GM12865 (cell line): ENCODE results near the gene CACNB4.

Source experiments
- DNase-seq: peaks from one replicate; pipeline ENCODE4 v3.0.0; 2010; ENCODE audit warnings: low read depth
- H3K4me3 ChIP-seq: 2 replicates; pipeline ENCODE4 v1.5.1; 2011; ENCODE audit warnings: mild to moderate bottlenecking, low read depth, low read length, control low read depth
- TF ChIP-seq, protein P1 (sequence below): IDR thresholded peaks from 2 replicates; pipeline ENCODE4 v1.5.1; 2011; ENCODE audit warnings: low read length, control low read depth, low read depth, inconsistent platforms; ENCODE audit not compliant: insufficient read depth; ENCODE audit errors: missing control alignments

CACNB4 gene

DNA sequence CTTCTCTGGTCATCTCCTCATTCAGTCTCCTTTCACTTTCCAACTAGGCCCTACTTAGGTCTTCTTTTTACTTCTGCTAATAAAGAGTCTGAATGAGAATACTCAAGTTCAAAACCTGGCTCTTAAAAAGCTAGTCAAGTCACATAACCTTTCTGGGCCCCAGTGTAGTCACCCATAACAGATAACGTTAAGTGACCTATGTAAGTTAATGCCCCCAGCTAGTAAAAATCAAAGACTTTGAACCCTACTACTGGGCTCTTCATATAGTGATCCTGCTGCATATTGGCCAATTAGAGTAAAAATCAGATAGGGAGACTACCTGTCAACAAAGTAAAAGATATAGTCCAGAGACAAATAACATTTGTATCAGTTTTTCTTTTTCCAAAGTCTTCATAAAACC lies 288.4 kb downstream of the CACNB4 start:
- no peak overlapping the region for H3K4me3 ChIP-seq
- TF ChIP-seq, protein P1, sequence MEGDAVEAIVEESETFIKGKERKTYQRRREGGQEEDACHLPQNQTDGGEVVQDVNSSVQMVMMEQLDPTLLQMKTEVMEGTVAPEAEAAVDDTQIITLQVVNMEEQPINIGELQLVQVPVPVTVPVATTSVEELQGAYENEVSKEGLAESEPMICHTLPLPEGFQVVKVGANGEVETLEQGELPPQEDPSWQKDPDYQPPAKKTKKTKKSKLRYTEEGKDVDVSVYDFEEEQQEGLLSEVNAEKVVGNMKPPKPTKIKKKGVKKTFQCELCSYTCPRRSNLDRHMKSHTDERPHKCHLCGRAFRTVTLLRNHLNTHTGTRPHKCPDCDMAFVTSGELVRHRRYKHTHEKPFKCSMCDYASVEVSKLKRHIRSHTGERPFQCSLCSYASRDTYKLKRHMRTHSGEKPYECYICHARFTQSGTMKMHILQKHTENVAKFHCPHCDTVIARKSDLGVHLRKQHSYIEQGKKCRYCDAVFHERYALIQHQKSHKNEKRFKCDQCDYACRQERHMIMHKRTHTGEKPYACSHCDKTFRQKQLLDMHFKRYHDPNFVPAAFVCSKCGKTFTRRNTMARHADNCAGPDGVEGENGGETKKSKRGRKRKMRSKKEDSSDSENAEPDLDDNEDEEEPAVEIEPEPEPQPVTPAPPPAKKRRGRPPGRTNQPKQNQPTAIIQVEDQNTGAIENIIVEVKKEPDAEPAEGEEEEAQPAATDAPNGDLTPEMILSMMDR = no peak
- no peak for DNase-seq

DNA sequence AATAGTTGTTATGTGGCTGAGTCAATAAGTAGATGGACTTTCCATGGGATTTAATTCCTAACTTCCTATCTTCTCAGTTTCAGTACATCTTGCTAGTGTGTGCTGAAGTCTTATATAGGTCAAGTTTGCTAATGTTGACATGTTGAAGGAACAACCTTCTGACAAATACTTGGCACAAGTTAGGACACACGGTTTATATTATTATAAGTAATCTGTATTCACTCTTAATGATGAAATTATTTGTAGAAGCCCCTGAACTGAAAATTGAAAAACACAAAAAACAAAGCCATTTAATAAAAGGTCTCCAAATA lies 289.8 kb downstream of the CACNB4 start:
- TF ChIP-seq, protein P1 = no peak
- no peak for DNase-seq
- no peak overlapping the region for H3K4me3 ChIP-seq

DNA sequence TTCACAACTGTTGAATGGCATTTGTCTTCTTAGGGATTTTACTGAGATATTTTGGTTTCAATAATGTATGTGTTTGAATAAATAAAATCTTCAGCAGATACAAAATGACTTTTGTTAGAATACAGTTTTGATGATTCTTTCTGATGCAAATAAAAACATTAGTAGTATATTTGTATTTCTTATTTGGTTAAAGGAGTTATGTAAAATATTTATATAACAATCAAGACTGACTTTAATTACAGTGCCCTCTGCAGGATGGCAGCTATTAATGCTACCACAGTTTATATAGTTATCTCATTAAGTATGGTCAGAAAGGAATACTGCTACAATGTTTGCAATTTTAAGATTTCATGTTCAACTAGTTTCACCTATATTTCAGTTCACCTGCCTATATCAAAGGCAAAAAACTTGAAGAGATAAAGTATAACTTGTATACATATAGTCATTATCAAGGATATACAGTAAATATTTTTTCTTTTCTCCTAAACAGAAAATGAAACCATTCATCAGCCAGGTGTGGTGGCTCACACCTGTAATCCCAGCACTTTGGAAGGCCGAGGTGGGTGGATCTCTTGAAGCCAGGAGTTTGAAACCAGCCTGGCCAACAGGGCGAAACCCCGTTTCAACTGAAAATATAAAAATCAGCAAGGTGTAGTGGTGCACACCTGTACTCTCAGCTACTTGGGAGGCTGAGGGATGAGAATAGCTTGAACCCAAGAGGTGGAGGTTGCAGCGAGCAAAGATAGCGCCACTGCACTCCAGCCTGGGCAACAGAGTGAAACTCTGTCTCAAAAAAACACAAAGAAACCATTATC lies 290.4 kb downstream of the CACNB4 start:
- H3K4me3 ChIP-seq = no peak overlapping the region
- TF ChIP-seq, protein P1 = peak; percentile 30
- no peak for DNase-seq

DNA sequence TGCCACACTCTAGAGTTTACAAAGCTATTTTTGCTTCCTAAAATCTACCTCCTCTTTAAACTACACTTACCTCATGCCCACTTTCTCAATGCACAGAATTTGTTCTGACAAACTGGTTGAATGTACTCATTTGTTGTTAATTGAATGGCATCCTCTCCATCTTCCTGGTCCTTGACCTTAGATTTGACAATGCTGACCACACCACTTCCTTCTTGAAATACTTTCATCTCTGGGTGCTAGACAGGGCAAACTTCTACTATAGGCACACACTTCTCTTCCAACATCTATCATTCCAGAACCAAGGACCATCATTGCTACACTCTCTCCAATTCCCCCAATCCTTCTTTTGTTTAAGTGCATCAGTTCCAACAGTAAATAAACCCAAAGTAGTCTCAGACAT lies 292.9 kb downstream of the CACNB4 start:
- H3K4me3 ChIP-seq = no peak overlapping the region
- TF ChIP-seq, protein P1 = no peak
- DNase-seq = no peak

DNA sequence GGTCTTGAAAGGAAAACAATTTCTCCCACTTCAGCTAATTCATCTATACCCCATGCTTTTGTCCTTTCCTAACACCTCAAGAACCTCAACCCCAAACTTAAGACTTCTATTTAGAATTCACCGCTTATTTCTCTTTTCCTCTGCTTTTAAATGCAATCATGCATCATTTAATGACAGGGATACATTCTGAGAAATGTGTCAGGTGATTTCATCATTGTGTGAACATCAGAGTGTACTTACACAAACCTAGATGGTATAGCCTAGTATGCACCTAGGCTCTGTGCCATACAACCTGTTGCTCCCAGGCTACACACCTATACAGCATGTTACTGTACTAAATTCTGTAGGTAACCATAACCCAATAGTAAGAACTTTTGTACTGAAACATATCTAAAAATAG lies 293.5 kb downstream of the CACNB4 start:
- no peak for DNase-seq

DNA sequence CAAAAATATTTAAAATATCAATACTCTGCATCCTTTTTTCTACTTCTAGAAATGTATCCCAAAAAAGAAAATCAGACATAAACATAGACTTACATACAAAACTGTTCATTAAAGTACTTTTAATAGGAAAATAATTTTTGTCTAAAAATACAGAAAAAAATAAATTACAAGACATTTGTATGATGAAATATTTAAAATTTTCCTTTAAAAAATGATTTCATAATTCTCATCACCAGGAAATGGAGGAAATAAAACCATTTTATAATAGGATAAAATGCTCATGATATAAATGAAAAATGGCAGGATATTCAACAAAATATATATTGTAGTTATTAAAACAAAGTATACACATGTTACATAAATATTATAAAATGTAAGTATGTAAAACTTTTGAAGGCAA lies 295.0 kb downstream of the CACNB4 start:
- TF ChIP-seq, protein P1 = no peak
- H3K4me3 ChIP-seq = no peak overlapping the region
- DNase-seq = no peak

More for the DNA sequence above, 293.5 kb downstream of the CACNB4 start:
- no peak overlapping the region for H3K4me3 ChIP-seq
- TF ChIP-seq, protein P1 = no peak

DNA sequence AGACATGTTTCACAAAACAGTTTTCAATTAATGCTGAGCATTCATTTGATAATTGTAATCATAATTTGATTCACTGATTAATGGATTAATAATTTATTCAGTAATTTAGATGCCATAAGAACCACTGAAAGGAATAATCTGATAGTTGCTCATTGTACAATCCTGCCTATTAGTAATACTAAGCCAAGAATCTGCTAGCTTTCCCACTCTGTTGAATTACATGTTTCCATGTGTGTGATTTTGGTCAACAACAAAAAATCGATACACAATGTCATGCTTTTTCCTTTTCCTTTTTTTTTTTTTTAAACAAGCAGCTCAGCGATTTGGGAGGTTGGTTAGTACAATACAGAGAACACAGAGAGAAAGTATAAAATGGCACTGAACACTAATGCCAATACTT lies 296.5 kb downstream of the CACNB4 start:
- TF ChIP-seq, protein P1 = no peak
- no peak for DNase-seq
- H3K4me3 ChIP-seq = no peak overlapping the region
